Cortex of kidney (tissue), 1 donor: ENCODE data around the gene RDH11.

Source experiments
- DNase-seq: peaks from one replicate; lab custom pipeline; 2025; lab: John Stamatoyannopoulos, UW

Gene RDH11

DNA sequence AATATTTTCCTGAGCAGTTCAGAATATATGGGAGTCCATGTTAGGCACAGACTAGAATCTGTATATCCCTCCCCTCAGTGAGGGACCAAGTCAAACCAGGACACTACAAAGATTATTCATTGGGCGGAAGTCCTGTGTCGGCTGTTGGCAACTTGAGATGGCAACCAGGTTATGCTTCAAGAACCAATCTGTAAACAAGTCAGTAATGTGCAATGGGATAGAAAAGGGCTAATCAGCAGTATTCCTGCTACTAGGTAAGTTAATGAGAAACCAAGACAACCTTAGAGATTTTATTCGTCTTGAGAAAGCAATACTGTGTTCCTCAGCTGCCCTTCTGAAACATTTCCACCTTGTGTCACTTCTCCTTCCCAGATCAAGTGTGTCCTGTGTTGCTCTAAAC, 49.4 kb downstream of the RDH11 start:
- DNase-seq = no peak

DNA sequence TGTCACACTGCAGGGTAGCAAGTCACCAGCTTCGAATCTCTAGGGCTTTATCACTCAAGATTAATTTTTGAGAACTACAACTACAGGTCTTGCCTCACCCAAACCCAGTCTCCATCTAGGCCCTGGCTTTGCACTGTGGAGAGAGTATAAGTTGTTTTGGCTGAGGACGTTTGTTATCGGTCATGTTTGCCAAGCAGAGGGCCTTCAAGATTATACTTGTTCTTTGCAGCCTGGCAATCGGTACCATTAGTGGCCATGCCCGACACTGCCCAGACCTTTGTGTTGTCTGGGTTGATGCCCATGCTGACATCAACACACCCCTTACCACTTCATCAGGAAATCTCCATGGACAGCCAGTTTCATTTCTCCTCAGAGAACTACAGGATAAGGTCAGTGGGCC, 50.1 kb downstream of the RDH11 start:
- DNase-seq = no peak

DNA sequence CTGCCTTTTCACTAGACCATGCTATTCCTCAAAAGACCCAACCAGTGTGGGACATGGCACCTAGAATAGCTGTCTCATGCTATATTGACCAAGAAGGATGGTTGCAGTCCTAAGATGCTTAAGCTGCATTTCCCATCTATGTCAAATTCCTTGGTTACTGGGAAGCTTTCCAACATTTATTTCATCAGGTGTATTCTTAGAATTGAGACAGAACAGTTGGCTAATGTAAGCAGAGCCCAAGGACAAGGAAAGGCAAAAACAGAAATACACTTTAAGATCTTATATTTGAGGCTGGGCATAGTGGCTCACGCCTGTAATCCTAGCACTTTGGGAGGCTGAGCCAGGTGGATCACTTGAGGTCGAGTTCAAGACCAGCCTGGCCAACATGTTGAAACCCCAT, 51.1 kb downstream of the RDH11 start:
- DNase-seq = no peak

DNA sequence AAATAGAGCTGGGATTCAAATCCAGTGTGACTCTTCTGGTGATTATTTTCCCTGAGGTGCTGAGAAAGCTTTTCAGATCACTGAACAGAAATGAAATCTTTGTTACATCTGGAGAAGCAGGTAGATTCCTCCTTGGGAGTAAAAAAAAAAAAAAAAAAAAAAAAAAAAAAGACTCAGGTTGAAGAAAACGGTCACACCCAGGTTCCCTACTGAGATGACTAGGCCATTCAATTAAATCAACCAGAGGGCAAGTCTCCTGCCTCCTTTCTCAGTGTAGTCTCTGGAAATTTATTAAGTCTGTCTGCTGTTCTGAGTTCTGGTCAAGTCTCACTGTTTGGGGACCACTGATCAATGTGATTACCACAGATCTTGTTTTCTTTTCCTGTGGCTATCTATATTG, 51.9 kb downstream of the RDH11 start:
- no peak for DNase-seq

DNA sequence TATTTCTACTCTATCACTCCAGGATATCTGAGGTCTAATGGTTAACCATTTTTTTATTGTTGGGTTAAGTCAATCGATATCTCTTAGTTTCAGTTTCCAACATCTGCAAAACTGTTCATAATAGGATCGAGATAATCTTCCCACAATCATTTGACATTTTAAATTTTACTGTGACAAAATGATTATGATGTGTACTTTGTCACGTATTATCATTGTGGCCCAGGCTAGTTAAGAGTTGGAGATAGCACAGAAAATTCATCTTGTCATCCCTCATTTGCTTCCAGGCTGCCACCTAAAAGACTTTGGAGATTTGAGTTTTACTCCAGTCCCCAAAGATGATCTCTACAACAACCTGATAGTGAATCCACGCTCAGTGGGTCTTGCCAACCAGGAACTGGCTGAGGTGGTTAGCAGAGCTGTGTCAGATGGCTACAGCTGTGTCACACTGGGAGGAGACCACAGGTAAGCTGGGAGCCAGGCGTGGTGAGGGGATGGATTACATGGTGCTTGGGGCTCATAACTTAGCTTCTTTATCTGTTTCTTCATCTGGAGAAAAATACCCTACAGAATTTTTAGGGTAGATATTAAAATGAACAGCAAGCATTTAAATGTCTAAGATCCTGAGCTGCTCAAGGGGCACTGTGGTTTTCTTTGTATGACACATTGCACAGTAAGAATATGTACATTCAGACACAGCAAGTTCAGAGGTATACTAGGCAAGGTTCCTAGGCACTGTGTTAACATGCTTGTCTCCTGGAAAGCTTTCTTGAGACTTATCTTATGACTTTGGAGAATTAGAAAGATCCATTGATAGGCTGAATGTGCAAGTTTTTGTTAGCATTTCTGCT, 53.4 kb downstream of the RDH11 start:
- no peak for DNase-seq

DNA sequence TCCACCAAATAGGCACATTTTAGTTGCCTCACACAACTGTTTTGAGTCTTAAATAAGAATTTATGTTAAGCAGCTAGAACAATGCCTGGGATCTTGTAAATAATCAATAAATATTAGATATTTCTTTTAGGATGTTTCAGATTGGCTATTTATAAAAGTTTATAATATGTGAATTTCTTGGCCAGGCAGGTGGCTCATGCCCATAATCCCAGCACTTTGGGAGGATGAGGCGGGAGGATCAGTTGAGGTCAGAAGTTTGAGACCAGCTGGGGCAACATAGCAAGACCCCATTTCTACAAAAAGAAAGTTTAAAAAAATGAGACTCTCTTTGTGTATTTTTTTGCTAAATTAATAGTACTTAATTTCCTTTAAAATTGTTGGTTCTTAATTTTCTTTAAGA, 54.1 kb downstream of the RDH11 start:
- no peak for DNase-seq

DNA sequence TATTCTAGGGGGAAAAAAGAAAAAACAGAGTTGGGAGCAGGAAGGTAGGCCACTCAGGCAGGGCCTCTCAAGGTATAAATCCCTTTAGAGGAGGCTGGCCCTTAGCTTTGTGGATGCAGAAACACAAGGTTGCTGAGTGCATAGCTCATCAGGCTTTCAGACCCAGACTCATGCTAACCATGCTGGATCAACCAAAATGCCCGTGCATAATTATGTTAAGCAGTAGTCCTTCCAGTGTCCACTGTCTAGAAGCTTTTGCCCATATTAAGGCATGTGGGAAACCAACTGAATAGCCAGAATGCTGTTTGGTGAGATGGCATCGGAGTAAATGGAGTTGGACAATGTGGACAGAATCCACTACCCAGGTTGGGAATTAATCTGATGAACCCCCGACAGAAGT, 56.9 kb downstream of the RDH11 start:
- DNase-seq = no peak

DNA sequence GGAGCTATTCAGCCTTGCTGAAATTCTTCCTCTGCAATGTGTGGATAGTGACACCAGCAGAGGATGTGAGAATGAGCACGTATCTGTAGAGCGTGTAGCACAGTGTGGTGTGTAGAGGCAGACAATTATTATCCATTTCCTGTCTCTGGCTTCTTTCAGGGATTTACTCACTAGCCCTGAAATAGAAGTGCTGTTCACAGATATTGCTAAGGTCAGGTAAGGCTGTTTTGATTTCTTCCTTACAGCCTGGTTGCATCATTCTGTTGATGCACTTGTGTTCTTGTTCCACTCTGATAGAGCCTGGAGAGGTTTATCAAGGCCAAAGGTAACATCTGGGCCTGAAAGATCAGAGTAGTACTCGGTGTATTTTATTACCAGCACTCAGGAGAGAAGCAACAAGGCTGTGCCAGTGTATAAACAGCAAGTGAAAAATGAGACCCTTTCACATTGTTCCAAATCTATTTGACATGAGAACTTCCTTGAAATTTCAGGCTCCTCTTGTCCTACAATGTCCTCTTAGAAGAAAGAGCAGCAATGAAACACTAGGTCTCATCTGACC, 59.1 kb downstream of the RDH11 start:
- no peak for DNase-seq

DNA sequence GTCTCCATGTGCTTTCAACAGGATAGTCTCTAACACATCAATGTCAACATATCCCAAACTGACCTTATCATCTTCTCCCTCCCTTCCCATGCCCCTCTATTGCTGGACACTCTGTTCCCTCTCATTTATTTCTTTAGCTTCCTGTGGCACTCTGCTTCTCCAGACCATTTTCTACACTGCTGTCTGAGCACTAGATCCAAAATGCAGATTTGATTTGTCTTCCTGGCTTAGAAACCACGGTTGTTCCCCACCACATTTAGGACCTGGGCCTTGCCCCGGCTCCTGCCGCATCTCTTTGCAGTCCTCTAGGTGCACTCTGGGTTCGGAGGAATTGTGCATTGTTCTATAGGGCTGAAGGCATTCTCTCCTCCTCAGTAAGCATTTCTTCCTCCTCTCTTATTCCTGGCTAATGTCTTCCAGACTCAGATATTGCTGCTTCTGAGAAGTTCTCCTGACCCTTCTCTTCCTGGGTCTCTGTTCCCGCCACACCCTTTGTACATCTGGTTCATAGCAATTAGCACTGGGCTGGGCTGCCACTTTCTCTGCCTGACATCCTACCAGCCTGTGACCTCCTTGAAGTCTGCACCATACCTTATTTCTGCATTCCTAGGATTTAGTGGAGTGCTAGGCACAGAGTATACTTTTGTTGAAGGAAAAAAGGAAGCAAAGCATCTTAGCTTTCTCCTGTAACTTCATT, 62.0 kb downstream of the RDH11 start:
- no peak for DNase-seq

DNA sequence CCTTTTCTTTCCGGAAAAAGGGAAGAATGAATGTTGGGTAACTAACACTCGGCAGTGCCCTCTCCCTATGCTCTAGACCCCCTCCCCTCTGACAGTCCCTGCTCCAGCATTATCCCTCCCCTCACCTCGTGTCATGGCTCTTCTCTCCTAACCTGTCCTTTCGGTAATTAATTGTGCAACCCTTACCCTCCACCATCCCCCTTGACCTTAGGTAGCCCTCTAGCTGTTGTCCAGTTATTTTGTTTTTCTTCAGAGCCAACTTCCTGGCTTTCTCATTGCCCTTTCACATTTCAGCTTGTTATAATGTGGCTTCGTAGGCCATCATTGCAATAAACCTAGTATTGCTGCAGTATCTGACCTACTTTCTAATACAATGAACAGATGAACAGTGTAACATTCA, 64.6 kb downstream of the RDH11 start:
- DNase-seq = no peak

DNA sequence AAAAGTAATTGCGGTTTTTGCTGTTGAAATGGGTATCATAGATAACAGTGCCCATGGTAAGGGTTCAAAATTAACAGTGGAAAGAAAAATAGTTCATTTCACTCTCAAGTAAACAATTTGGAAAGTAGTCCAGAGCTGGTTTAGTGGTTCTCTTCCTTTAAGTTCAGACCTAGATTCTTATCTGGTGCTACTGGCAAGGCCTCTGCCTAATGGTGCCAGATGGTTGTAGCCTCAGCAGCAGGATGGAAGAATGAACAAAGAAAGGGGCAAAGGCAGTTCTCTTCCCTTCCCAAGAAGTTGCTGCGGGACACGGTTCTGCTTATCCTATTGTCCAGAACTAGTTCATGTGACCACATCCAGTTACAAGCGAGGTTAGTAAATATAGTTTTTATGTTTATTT, 65.4 kb downstream of the RDH11 start:
- no peak for DNase-seq

DNA sequence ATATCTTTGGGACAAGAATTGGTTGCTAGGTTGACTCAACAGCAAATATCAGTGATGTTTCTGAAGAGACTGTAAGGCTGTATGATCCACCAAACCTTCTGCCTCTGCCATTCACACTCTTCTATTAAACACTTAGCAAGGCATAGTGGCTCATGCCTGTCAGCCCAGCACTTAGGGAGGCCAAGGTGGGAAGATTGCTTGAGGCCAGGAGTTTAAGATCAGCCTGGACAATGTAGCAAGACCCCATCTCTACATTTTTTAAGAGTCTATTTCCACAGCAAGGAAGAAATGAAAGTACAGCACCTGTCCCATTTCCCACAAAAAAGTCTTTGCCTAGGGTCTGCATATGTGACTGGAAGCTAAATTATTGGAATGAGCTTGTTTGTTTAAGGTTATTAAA, 68.0 kb downstream of the RDH11 start:
- DNase-seq = no peak
